ENCODE data around the gene PLEKHM3. TPM values are rescaled to one million over a fixed set of nuclear protein-coding genes. Genes with fewer than 3 reads are reported as not detected.

PLEKHM3 gene
- total RNA-seq, 1 experiment from 2014 or later = 8.4 TPM

DNA sequence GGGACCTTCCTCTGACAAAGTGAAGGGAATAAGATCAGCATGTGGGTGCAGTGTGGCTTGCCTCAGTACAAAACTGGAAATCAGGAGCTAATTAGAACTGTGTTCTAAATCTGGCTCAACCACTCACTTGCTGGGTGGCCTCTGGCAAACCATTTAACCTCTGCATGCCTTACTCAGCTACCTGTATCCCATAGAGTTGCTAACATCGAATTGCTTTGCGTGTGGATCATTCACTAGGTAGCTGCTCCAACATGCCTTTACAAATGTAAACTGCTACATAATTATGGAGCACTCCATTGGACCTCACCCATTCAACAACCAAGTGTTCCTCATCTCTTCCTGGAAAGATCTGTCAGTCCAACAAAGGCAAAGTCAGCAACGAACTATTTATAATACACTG, 19.0 kb downstream of the PLEKHM3 start:
- CTCF ChIA-PET = no interaction called here
- Histone ChIP-seq H3F3A (ENCODE audit: insufficient read depth, low read depth) (no peaks in the 10 kb centered on the region), H3K79me2 (ENCODE audit: low read depth) (peaks cover 7% of the 10 kb centered on the region), H3K4me2 (no peak overlapping the region), H3K9me3 (ENCODE audit: insufficient read depth, low read depth) (no peaks in the 10 kb centered on the region), H3K4me1 (replicated peaks; ENCODE audit: insufficient read depth) (no peaks in the 10 kb centered on the region), H3K4me3 (no peak overlapping the region), H4K20me1 (ENCODE audit: insufficient read depth) (no peaks in the 10 kb centered on the region), H2AFZ (no peak overlapping the region), H3K9me2 (ENCODE audit: insufficient read depth) (no peaks in the 10 kb centered on the region), H3K27ac (no peak overlapping the region), H3K36me3 (ENCODE audit: low read depth) (no peaks in the 10 kb centered on the region), H3K27me3 (ENCODE audit: insufficient read depth, low read depth) (no peaks in the 10 kb centered on the region)
- POLR2A ChIA-PET (ENCODE audit: unreplicated experiment) = no interaction called here
- intact Hi-C loops (cut with micrococcal nuclease; ENCODE audit: unreplicated experiment) = no loop called here
- TF ChIP-seq EZH2 (IDR thresholded peaks at IDR 0.05; ENCODE audit: low read depth) = no peak
- no TSS peak for BruUV-seq (replicated peaks)
- no peak for DNase-seq

DNA sequence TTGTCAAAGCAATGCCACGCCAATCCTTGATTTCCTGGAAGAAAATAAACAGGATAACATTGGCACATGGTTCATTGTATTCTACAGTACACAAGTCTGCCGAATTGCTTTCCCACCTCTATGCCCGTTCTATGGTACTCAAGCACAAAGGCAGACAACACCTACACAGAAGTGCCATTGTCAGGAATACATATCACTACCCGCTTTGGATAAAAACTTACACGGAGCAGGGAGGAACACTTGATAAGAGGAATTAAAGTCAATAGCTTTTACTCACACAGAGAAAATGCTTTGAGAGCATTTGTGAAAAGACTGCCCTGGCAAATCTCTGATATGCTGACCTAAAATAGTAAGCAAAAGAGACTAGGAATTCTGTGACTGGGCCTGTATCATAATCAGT, 23.4 kb downstream of the PLEKHM3 start:
- Histone ChIP-seq H4K20me1 (ENCODE audit: insufficient read depth) (no peaks in the 10 kb centered on the region), H3K79me2 (ENCODE audit: low read depth) (no peaks in the 10 kb centered on the region), H3K27me3 (ENCODE audit: insufficient read depth, low read depth) (no peaks in the 10 kb centered on the region), H3K4me1 (replicated peaks; ENCODE audit: insufficient read depth) (0 out of 2 replicates have a peak, but pooled peaks cover 4% of the 10 kb centered on the region), H3K9me3 (ENCODE audit: insufficient read depth, low read depth) (no peaks in the 10 kb centered on the region), H3K9me2 (ENCODE audit: insufficient read depth) (no peaks in the 10 kb centered on the region), H2AFZ (no peak overlapping the region), H3K27ac (no peak overlapping the region), H3K36me3 (ENCODE audit: low read depth) (no peaks in the 10 kb centered on the region), H3F3A (ENCODE audit: insufficient read depth, low read depth) (no peaks in the 10 kb centered on the region), H3K4me3 (no peak overlapping the region), H3K4me2 (no peak overlapping the region)
- TF ChIP-seq EZH2 (IDR thresholded peaks at IDR 0.05; ENCODE audit: low read depth) = no peak
- TF ChIP-seq, protein P1, sequence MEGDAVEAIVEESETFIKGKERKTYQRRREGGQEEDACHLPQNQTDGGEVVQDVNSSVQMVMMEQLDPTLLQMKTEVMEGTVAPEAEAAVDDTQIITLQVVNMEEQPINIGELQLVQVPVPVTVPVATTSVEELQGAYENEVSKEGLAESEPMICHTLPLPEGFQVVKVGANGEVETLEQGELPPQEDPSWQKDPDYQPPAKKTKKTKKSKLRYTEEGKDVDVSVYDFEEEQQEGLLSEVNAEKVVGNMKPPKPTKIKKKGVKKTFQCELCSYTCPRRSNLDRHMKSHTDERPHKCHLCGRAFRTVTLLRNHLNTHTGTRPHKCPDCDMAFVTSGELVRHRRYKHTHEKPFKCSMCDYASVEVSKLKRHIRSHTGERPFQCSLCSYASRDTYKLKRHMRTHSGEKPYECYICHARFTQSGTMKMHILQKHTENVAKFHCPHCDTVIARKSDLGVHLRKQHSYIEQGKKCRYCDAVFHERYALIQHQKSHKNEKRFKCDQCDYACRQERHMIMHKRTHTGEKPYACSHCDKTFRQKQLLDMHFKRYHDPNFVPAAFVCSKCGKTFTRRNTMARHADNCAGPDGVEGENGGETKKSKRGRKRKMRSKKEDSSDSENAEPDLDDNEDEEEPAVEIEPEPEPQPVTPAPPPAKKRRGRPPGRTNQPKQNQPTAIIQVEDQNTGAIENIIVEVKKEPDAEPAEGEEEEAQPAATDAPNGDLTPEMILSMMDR (conservative IDR thresholded peaks at IDR 0.05) = no peak
- ChIA-PET CTCF (no interaction called here), POLR2A (ENCODE audit: unreplicated experiment) (no interaction called here)
- intact Hi-C loops (cut with micrococcal nuclease; ENCODE audit: unreplicated experiment) = no loop called here
- no peak for DNase-seq
- no TSS peak for BruUV-seq (replicated peaks)

DNA sequence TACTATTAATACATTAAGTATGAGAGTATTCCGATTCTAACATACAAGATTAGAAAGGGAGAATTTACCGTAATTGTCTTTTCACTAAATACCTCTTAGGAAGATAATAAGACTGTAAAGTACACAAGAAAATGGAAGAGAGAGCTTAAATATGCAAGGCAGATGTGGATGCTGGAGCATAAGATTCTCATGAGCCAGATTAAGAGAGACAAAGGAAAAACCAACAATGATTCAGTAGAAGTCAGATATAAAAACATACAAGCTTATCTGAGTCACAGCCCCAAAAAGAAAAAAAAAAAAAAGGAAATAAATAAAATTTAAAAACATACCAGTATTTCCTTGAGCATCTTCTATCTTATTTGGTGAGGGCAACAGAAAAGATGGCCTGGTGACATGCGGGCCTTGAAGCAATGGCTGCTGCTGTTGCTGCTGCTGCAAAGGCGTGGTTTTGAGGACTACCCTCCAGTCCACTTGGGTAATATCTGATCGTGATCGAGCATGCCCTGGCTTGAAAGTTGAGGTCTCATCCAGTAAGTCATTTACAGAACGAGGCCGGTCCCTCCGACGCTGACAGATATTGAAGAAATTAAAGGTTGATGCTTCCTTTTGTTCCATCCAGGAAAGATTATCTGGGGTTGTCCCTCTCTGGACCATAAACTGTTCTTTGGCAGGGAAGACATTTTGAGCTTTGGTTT, 24.5 kb downstream of the PLEKHM3 start:
- Histone ChIP-seq H3K4me3 (no peak overlapping the region), H3K27me3 (ENCODE audit: insufficient read depth, low read depth) (no peaks in the 10 kb centered on the region), H3K9me3 (ENCODE audit: insufficient read depth, low read depth) (no peaks in the 10 kb centered on the region), H3K36me3 (ENCODE audit: low read depth) (no peaks in the 10 kb centered on the region), H3K27ac (no peak overlapping the region), H4K20me1 (ENCODE audit: insufficient read depth) (no peaks in the 10 kb centered on the region), H3K4me1 (replicated peaks; ENCODE audit: insufficient read depth) (0 out of 2 replicates have a peak, but pooled peaks cover 4% of the 10 kb centered on the region), H3K4me2 (no peak overlapping the region), H3K79me2 (ENCODE audit: low read depth) (no peaks in the 10 kb centered on the region), H3F3A (ENCODE audit: insufficient read depth, low read depth) (no peaks in the 10 kb centered on the region), H3K9me2 (ENCODE audit: insufficient read depth) (no peaks in the 10 kb centered on the region), H2AFZ (no peak overlapping the region)
- intact Hi-C loops (cut with micrococcal nuclease; ENCODE audit: unreplicated experiment) = no loop called here
- TF ChIP-seq EZH2 (IDR thresholded peaks at IDR 0.05; ENCODE audit: low read depth) = no peak
- TF ChIP-seq, protein P1 (conservative IDR thresholded peaks at IDR 0.05) = no peak
- no TSS peak for BruUV-seq (replicated peaks)
- DNase-seq = no peak
- POLR2A ChIA-PET (ENCODE audit: unreplicated experiment) = no interaction called here
- CTCF ChIA-PET = no interaction called here

DNA sequence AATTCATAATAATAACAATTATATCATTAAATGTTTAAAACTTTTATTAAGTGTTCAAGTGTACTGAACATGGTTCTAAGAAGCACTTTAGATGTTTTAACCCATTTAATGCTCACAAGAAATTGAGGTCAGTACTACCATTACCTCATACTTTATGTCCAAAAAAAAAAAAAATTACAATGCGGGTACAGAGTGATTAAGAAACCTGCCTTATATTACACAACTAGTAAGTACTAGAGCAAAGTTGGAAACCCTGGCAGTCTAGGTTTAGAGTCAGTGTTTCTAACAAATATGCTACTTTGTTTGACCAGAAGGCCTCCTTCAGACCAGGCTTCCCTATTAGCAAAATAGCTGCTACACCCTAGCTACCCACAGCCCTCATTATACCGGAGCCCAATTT, 28.5 kb downstream of the PLEKHM3 start:
- Histone ChIP-seq H3K9me3 (ENCODE audit: insufficient read depth, low read depth) (no peaks in the 10 kb centered on the region), H3K27me3 (ENCODE audit: insufficient read depth, low read depth) (no peaks in the 10 kb centered on the region), H3K79me2 (ENCODE audit: low read depth) (peaks cover 7% of the 10 kb centered on the region; the same call in 1 of the 2 replicates), H4K20me1 (ENCODE audit: insufficient read depth) (no peaks in the 10 kb centered on the region), H3F3A (ENCODE audit: insufficient read depth, low read depth) (no peaks in the 10 kb centered on the region), H3K36me3 (ENCODE audit: low read depth) (no peaks in the 10 kb centered on the region), H2AFZ (no peak overlapping the region), H3K9me2 (ENCODE audit: insufficient read depth) (no peaks in the 10 kb centered on the region), H3K4me3 (no peak overlapping the region), H3K4me1 (replicated peaks; ENCODE audit: insufficient read depth) (peaks cover 16% of the 10 kb centered on the region; the same call in 1 of the 2 replicates), H3K4me2 (no peak overlapping the region), H3K27ac (no peak overlapping the region)
- ChIA-PET CTCF (interaction anchor here (0.6 kb wide), 1 partner anchor 23 kb away, joined by 6 read pairs; no protein-coding TSS in a partner anchor), POLR2A (ENCODE audit: unreplicated experiment) (no interaction called here)
- TF ChIP-seq, protein P1 (conservative IDR thresholded peaks at IDR 0.05) = no peak
- TF ChIP-seq EZH2 (IDR thresholded peaks at IDR 0.05; ENCODE audit: low read depth) = no peak
- BruUV-seq (replicated peaks) = no TSS peak
- DNase-seq = no peak
- intact Hi-C loops (cut with micrococcal nuclease; ENCODE audit: unreplicated experiment) = no loop called here
